Gastroesophageal sphincter (tissue), 3 donors: ENCODE results near the gene NLGN2.

Experiments
- EP300 ChIP-seq: sonication (generic); formaldehyde crosslinking; IDR thresholded peaks from one replicate; pipeline ENCODE4 v1.6.1; 2017; ENCODE audit warnings: antibody characterized with exemption, mild to moderate bottlenecking
- POLR2A ChIP-seq, 2 donors: fragments of 450-650 bp; IDR thresholded peaks; one replicate each; pipeline ENCODE4 v1.6.1; 2017; ENCODE audit warnings: antibody characterized with exemption in 2 of 2, mild to moderate bottlenecking in 2 of 2, moderate library complexity in 1 of 2
- POLR2AphosphoS5 ChIP-seq: sonication (generic); formaldehyde crosslinking; IDR thresholded peaks from one replicate; pipeline ENCODE4 v1.6.1; 2017; ENCODE audit warnings: antibody characterized with exemption
- TF ChIP-seq, protein P1 (sequence below), 4 experiments: fragments of 200-600 bp in 2 of 4; fragments of 450-650 bp in 2 of 4; sonication (generic) in 1 of 4; IDR thresholded peaks; one replicate each; pipeline ENCODE4 v1.5.1; 2017 to 2019; ENCODE audit warnings: antibody characterized with exemption in 4 of 4, mild to moderate bottlenecking in 2 of 4, moderate library complexity in 2 of 4

DNA sequence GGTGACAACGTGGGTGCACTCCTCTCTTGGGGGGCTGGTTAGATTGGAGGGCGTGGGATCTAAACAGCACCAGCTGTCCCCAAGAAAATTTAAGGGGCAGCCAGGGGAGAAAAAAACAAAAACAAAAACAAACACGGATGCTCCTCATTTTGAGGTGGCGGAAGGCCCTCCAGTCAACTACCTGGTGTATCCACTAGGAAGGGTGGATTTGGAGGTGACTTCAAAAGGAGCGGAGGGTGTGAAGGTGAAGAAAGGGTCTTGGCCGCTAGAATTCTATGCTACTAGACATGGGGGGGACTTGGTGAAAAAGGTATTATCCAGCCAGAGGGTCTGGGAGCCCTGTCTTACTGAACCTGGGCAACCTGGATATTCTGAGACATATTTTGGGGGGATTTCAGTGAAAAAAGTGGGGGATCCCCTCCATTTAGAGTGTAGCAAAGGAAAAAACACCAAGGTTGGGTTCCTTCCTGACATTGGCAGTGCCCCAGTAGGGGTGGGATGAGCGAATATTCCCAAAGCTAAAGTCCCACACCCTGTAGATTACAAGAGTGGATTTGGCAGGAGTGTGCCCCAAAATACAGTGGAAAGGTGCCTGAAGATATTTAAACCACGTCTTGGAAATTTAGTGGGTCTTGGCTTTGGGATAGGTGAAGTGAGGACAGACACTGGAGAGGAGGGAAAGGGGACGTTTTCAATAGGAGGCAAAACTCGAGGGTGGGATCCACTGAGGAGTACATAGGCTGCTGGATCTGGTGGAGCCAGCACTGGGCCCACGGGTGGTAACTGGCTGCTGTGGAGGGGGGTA is 31.2 kb downstream of the NLGN2 start:
- TF ChIP-seq EP300: no peak
- no peak for TF ChIP-seq POLR2A (IDR thresholded peaks at IDR 0.05)
- TF ChIP-seq, protein P1, sequence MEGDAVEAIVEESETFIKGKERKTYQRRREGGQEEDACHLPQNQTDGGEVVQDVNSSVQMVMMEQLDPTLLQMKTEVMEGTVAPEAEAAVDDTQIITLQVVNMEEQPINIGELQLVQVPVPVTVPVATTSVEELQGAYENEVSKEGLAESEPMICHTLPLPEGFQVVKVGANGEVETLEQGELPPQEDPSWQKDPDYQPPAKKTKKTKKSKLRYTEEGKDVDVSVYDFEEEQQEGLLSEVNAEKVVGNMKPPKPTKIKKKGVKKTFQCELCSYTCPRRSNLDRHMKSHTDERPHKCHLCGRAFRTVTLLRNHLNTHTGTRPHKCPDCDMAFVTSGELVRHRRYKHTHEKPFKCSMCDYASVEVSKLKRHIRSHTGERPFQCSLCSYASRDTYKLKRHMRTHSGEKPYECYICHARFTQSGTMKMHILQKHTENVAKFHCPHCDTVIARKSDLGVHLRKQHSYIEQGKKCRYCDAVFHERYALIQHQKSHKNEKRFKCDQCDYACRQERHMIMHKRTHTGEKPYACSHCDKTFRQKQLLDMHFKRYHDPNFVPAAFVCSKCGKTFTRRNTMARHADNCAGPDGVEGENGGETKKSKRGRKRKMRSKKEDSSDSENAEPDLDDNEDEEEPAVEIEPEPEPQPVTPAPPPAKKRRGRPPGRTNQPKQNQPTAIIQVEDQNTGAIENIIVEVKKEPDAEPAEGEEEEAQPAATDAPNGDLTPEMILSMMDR (IDR thresholded peaks at IDR 0.05): no peak
- TF ChIP-seq POLR2AphosphoS5: no peak
